Adrenal gland (tissue), 12 donors: ENCODE data around the gene NUPR1. TPM values are rescaled to one million over a fixed set of nuclear protein-coding genes. Genes with fewer than 3 reads are reported as not detected.

ENCODE experiments used
- polyA plus RNA-seq, 3 donors: library from polyadenylated mRNA; stranded (reverse); fragments of 200-250 nt in 2 of 3; fragments of 350-450 nt in 1 of 3; fragmentation: Illumina TruSeq in 1 of 3; extraction: RNeasy Lipid Tissue Mini Kit (QIAGEN cat#74804) in 1 of 3; gene quantifications; one replicate each; pipeline ENCODE4 v1.2.3, GENCODE V29; 2013 to 2014
- total RNA-seq, 9 donors: library from RNA; depleted of rRNA in 4 of 9; stranded (reverse); fragments of >200 nt in 4 of 9; fragments of 120-200 nt in 1 of 9; fragmentation: NEBNext Ultra II Directional in 1 of 9; extraction: Animal tissue kit (Norgen Biotek cat#: 25700) in 1 of 9; gene quantifications; one replicate each; pipeline versions ENCODE4 v1.1.0 to v1.2.4, GENCODE V29; 2013 to 2023
- donor health status: healthy with polysubstance abuse.
- donor health status: Bipolar disorder and iron deficiency.
- donor health status: DM: yes; HTN: yes; CAD: no.
- donor health status: DM: no; HTN: no; CAD: no.
- donor health status: DM: no; HTN: no; CAD: no.
- donor health status: DM: yes; HTN: yes; CAD: no.

Gene NUPR1
- total and polyA plus RNA-seq, 12 donors, result 4.9 to 746 (median 226) TPM

Other genes starting within 250 kb of the NUPR1 start
- 1 to 10 TPM; 1.6 to 6.9 (median 4.2) TPM for gene SBK1, start 246.4 kb downstream of the NUPR1 start, total RNA-seq
- gene SBK1, start 246.4 kb downstream of the NUPR1 start, polyA plus RNA-seq, result 1 to 10 TPM in 2 of 3 donors, under 1 TPM in 1; 0.57 to 4.7 (median 2.7) TPM
- gene NPIPB6, start 175.5 kb downstream of the NUPR1 start, total RNA-seq, result 1 to 10 TPM in 4 of 9 donors, under 1 TPM in 2, not detected in 3; 0.28 to 1.9 (median 1.3) TPM
- gene NPIPB6, start 175.5 kb downstream of the NUPR1 start, polyA plus RNA-seq, result 1 to 10 TPM in 1 of 3 donors, under 1 TPM in 2; 0.18 to 1.1 (median 0.54) TPM
- gene EIF3CL, start 135.1 kb downstream of the NUPR1 start, total RNA-seq, result 100 to 1,000 TPM in 3 of 9 donors, 10 to 100 TPM in 6; 32.4 to 313 (median 74.9) TPM
- gene EIF3CL, start 135.1 kb downstream of the NUPR1 start, polyA plus RNA-seq, result 10 to 100 TPM; 47.2 to 79.0 (median 59.2) TPM
- under 1 TPM in 2 of 9 donors, not detected in 7; 0.18 to 0.51 TPM for gene NPIPB7, start 66.6 kb downstream of the NUPR1 start, total RNA-seq
- gene NPIPB7, start 66.6 kb downstream of the NUPR1 start, polyA plus RNA-seq, result under 1 TPM; 0.16 to 0.56 (median 0.54) TPM
- gene CLN3, start 46.9 kb downstream of the NUPR1 start, total RNA-seq, result 10 to 100 TPM in 8 of 9 donors, 1 to 10 TPM in 1; 8.4 to 78.0 (median 42.5) TPM
- gene CLN3, start 46.9 kb downstream of the NUPR1 start, polyA plus RNA-seq, result 10 to 100 TPM; 19.0 to 25.9 (median 19.4) TPM
- gene APOBR, start 44.3 kb downstream of the NUPR1 start, total RNA-seq, result 1 to 10 TPM in 8 of 9 donors, under 1 TPM in 1; 0.11 to 4.6 (median 2.4) TPM
- 10 to 100 TPM in 1 of 3 donors, 1 to 10 TPM in 1, under 1 TPM in 1; 0.99 to 18.2 (median 5.8) TPM for gene APOBR, start 44.3 kb downstream of the NUPR1 start, polyA plus RNA-seq
- gene IL27, start 32.1 kb downstream of the NUPR1 start, total RNA-seq, result 1 to 10 TPM in 1 of 9 donors, under 1 TPM in 2, not detected in 6; 0.29 to 1.7 (median 0.32) TPM
- 1 to 10 TPM in 1 of 3 donors, under 1 TPM in 1, not detected in 1; 0.17 to 2.1 TPM for gene IL27, start 32.1 kb downstream of the NUPR1 start, polyA plus RNA-seq
- 10 to 100 TPM; 21.8 to 64.1 (median 29.7) TPM for gene SGF29, start 14.9 kb upstream of the NUPR1 start, total RNA-seq
- 100 to 1,000 TPM in 1 of 3 donors, 10 to 100 TPM in 2; 18.4 to 118 (median 81.1) TPM for gene SGF29, start 14.9 kb upstream of the NUPR1 start, polyA plus RNA-seq
- gene SULT1A2, start 58.1 kb upstream of the NUPR1 start, total RNA-seq, result 10 to 100 TPM in 1 of 9 donors, 1 to 10 TPM in 8; 1.6 to 22.5 (median 3.1) TPM
- 1 to 10 TPM in 2 of 3 donors, under 1 TPM in 1; 0.55 to 5.3 (median 2.1) TPM for gene SULT1A2, start 58.1 kb upstream of the NUPR1 start, polyA plus RNA-seq
- gene SULT1A1, start 71.1 kb upstream of the NUPR1 start, total RNA-seq, result 100 to 1,000 TPM in 6 of 9 donors, 10 to 100 TPM in 3; 62.4 to 367 (median 119) TPM
- 100 to 1,000 TPM in 1 of 3 donors, 10 to 100 TPM in 2; 47.2 to 162 (median 72.8) TPM for gene SULT1A1, start 71.1 kb upstream of the NUPR1 start, polyA plus RNA-seq
- 1 to 10 TPM in 1 of 9 donors, not detected in 8; 1.8 TPM for gene NPIPB8, start 99.1 kb upstream of the NUPR1 start, total RNA-seq
- gene NPIPB8, start 99.1 kb upstream of the NUPR1 start, polyA plus RNA-seq, result not detected
- 100 to 1,000 TPM in 8 of 9 donors, 10 to 100 TPM in 1; 99.7 to 575 (median 339) TPM for gene EIF3C, start 172.5 kb upstream of the NUPR1 start, total RNA-seq
- gene EIF3C, start 172.5 kb upstream of the NUPR1 start, polyA plus RNA-seq, result 1,000 to 10,000 TPM in 2 of 3 donors, 100 to 1,000 TPM in 1; 459 to 3,047 (median 2,044) TPM
- 1 to 10 TPM in 4 of 9 donors, under 1 TPM in 2, not detected in 3; 0.46 to 5.1 (median 1.4) TPM for gene NPIPB9, start 212.8 kb upstream of the NUPR1 start, total RNA-seq
- gene NPIPB9, start 212.8 kb upstream of the NUPR1 start, polyA plus RNA-seq, result under 1 TPM in 2 of 3 donors, not detected in 1; 0.47 to 0.97 TPM